Measurements from ENCODE around the gene SENP7. TPM values are rescaled to one million over a fixed set of nuclear protein-coding genes. Genes with fewer than 3 reads are reported as not detected.
A peak's percentile ranks its signal among the peaks of the same experiment; 100 is the strongest.
"Not testable (repeated sequence)": the region's sequence is repeated elsewhere in the genome, so short reads cannot be mapped to it uniquely, and the experiment has no call there.

Gene SENP7, protein sequence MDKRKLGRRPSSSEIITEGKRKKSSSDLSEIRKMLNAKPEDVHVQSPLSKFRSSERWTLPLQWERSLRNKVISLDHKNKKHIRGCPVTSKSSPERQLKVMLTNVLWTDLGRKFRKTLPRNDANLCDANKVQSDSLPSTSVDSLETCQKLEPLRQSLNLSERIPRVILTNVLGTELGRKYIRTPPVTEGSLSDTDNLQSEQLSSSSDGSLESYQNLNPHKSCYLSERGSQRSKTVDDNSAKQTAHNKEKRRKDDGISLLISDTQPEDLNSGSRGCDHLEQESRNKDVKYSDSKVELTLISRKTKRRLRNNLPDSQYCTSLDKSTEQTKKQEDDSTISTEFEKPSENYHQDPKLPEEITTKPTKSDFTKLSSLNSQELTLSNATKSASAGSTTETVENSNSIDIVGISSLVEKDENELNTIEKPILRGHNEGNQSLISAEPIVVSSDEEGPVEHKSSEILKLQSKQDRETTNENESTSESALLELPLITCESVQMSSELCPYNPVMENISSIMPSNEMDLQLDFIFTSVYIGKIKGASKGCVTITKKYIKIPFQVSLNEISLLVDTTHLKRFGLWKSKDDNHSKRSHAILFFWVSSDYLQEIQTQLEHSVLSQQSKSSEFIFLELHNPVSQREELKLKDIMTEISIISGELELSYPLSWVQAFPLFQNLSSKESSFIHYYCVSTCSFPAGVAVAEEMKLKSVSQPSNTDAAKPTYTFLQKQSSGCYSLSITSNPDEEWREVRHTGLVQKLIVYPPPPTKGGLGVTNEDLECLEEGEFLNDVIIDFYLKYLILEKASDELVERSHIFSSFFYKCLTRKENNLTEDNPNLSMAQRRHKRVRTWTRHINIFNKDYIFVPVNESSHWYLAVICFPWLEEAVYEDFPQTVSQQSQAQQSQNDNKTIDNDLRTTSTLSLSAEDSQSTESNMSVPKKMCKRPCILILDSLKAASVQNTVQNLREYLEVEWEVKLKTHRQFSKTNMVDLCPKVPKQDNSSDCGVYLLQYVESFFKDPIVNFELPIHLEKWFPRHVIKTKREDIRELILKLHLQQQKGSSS
- 10 to 100 TPM; 16.1 to 16.8 TPM for total RNA-seq

DNA sequence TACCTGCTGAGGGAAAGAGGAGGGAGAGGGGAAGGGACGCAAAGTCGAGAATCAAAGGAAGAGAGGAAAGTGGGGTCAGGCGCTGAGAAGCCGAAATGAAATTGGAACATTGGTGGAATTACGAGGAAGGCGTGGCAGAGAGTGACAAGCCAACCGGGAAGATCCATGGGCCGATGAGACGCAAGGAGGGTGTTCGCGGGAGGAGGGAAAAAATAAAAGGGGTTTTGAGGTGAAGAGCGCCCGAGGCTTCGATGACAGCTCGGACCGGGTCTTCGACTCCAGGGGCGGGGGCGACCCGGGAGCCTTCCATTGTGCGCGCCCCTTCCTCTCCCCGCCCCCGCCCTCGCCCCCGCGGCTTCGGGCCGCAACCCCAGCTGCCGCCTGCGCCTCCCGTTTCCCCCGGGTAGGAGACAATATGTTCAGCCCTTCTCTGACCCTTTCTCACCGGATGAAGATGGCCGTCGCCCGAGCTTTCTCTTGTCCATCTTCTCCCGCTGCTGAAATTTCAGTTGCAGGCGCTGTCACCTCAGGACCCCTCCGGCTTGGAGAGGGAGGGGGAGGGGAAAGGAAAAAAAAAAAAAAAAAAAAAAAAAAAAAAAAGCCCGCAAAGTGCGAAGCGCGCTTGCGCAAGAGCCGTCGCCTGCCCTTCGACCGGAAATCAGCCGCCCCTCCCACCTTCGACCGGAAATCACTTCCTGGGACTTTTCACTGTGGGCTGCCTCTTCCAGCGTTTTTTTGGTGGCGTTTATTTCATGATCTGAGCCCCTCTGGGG is at the start of gene SENP7:
Gene SENP7, minus strand, starts transcription at position 567 of the 773 bp plus-strand sequence. Its CDS starts 82 bp downstream, at position 485.
- intact Hi-C loops (cut with micrococcal nuclease), result loop anchor here (1.0 to 10.0 kb wide), 7 partner anchors 48 to 1112 kb away; partner anchors contain the start of genes LNP1, PCNP, TFG and TOMM70
- peak within 1 kb of the TSS; percentile 97 for H3K4me3 Mint-ChIP-seq
- H3K36me3 Mint-ChIP-seq (ENCODE audit: low read depth), result peaks cover 8% of the 10 kb centered on the region
- H3K27ac Mint-ChIP-seq, result peak within 1 kb of the TSS; percentile 97
- DNase-seq, result peak; percentile 89
- peaks cover 50% of the 10 kb centered on the region for H3K4me1 Mint-ChIP-seq (ENCODE audit: low read depth)
- CTCF ChIA-PET, result interaction anchor here (1.0 to 1.5 kb wide), 2 partner anchors 9 to 45 kb away, joined by 3 to 4 read pairs; no protein-coding TSS in a partner anchor
- H3K27me3 Mint-ChIP-seq (ENCODE audit: low read depth), result no peaks in the 10 kb centered on the region
- H3K9me3 Mint-ChIP-seq, result no peaks in the 10 kb centered on the region

DNA sequence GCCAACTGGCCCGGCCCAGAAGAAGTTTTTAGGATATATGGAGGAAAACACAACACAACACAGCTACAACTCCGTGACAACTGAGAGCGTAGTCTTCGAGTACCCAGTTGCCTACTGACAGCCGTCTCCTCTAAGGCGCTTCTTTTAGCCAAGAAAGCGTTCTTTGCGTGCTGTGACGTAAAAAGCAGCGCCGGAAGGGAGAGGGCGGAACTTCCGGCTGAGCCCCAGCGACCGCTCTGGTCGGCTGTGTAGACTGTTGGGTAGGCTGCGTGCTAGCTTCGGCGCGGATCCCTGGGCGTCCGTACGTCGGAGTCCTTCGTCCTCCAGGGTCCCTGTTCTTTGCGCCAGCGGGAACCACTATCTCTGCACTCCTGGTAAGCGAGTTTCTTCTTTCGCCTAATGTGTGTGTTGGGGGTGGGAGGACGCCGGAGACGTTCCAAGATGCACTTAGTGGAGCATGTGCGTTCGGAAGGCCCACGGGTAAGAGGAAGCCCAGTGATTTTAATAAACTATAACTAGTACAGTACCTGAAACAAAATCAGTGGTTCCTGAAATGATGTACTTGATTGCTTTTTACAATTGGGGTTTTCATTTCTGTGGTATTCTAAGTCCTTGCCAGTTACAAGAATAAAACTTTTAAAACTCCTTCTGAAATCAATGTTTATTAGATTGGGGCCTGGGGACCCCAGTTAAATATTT is 48.8 kb upstream of the SENP7 start, which contains the start of gene TRMT10C:
Gene TRMT10C, plus strand, starts transcription at position 239 of the 699 bp plus-strand sequence. CDS start 2,914 bp downstream, outside the sequence.
- intact Hi-C loops (cut with micrococcal nuclease), result loop anchor here (1.0 kb wide), 8 partner anchors 13 to 171 kb away; partner anchors contain the start of genes CEP97, PCNP, RPL24 and ZBTB11
- DNase-seq, result peak; percentile 96
- Mint-ChIP-seq H3K27me3 (ENCODE audit: low read depth) (no peaks in the 10 kb centered on the region), H3K27ac (peak within 1 kb of the TSS; percentile 94), H3K4me1 (ENCODE audit: low read depth) (peaks cover 40% of the 10 kb centered on the region), H3K9me3 (no peaks in the 10 kb centered on the region), H3K4me3 (peak within 1 kb of the TSS; percentile 97), H3K36me3 (ENCODE audit: low read depth) (peaks cover 37% of the 10 kb centered on the region)
- CTCF ChIA-PET, result interaction anchor here (0.6 to 1.6 kb wide), 3 partner anchors 8 to 375 kb away, joined by 3 to 6 read pairs (median 3); no protein-coding TSS in a partner anchor

DNA sequence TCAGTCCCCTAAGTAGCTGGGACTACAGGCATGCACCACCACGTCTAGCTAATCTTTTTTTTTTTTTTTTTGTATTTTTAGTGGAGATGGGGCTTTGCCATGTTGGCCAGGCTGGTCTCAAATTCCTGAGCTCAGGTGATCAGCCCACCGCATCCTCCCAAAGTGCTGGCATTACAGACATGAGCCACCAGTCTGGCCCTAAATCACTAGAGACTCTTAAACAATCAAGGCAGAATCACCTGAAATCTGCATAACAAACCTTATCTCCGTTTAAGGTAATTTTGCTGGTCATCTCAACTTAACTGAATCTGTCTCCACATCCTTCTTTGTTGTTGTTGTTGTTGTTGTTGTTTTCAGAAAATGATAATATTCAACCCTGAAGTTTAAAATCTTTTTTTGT is 43.1 kb upstream of the SENP7 start:
- Mint-ChIP-seq H3K27me3 (ENCODE audit: low read depth) (peaks cover 3% of the 10 kb centered on the region), H3K27ac (no peak overlapping the region), H3K36me3 (ENCODE audit: low read depth) (no peaks in the 10 kb centered on the region), H3K9me3 (no peaks in the 10 kb centered on the region), H3K4me1 (ENCODE audit: low read depth) (peaks cover 4% of the 10 kb centered on the region), H3K4me3 (no peak overlapping the region)
- no peak for DNase-seq
- CTCF ChIA-PET, result interaction anchor here (1.2 to 1.9 kb wide), 2 partner anchors 11 to 13 kb away, joined by 3 to 7 read pairs; no protein-coding TSS in a partner anchor
- intact Hi-C loops (cut with micrococcal nuclease), result no loop called here

DNA sequence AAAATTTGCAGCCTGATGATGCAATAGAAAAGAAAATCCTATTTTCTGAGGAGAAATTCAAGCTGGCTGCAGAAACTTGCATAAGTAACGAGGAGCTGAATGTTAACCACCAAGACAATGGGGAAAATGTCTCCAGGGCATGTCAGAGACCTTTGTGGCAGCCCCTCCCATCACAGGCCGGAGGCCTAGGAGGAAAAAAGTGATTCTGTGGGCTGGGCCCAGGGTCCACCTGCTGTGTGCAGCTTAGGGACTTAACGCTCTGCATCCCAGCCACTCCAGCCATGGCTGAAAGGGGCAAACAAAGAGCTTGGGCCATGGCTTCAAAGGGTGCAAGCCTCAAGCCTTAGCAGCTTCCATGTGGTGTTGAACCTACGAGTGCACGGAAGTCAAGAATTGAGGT is 40.4 kb upstream of the SENP7 start:
- CTCF ChIA-PET; H3K4me3 Mint-ChIP-seq; H3K36me3 Mint-ChIP-seq (ENCODE audit: low read depth); H3K27ac Mint-ChIP-seq; H3K27me3 Mint-ChIP-seq (ENCODE audit: low read depth); DNase-seq; H3K4me1 Mint-ChIP-seq (ENCODE audit: low read depth); intact Hi-C loops (cut with micrococcal nuclease); H3K9me3 Mint-ChIP-seq: not testable (repeated sequence)

DNA sequence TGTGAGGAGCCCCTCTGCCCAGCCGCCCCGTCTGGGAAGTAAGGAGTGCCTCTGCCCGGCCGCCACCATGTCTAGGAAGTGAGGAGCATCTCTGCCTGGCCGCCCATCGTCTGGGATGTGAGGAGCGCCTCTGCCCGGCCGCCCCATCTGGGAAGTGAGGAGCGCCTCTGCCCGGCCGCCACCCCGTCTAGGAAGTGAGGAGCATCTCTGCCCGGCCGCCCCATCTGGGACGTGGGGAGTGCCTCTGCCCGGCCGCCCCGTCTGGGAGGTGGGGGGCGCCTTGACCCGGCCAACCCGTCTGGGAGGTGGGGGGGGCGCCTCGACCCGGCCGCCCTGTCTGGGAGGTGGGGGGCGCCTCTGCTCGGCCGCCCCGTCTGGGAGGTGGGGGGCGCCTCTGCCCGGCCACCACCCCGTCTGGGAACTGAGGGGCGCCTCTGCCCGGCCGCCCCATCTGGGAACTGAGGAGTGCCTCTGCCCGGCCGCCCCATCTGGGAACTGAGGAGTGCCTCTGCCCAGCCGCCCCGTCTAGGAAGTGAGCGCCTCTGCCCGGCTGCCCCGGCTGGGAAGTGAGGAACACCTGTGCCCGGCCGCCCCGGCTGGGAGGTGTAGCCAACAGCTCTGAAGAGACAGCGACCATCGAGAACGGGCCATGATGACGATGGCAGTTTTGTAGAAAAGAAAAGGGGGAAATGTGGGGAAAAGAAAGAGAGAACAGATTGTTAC is 38.5 kb upstream of the SENP7 start:
- H3K4me1 Mint-ChIP-seq (ENCODE audit: low read depth); intact Hi-C loops (cut with micrococcal nuclease); DNase-seq; H3K4me3 Mint-ChIP-seq; CTCF ChIA-PET; H3K27me3 Mint-ChIP-seq (ENCODE audit: low read depth); H3K36me3 Mint-ChIP-seq (ENCODE audit: low read depth); H3K9me3 Mint-ChIP-seq; H3K27ac Mint-ChIP-seq: not testable (repeated sequence)

DNA sequence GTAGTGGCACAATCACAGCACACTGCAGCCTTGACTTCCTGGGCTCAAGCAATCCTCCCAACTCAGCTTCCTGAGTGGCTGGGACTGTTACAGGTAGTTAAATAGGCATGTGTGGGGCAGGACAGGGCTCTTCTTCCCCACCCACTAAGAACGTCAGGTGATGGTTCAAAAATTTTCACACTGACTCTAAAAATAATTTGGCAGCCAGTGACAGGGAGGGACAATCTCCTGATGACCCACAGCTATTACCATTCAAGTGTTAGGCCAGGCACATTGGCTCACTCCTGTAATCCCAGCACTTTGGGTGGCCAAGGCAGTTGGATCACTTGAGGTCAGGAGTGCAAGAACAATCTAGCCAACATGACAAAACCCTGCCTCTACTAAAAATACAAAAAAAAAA is 36.5 kb upstream of the SENP7 start:
- CTCF ChIA-PET, result interaction anchor here (0.7 to 0.8 kb wide), 2 partner anchors 19 to 30 kb away, joined by 3 to 5 read pairs; no protein-coding TSS in a partner anchor
- intact Hi-C loops (cut with micrococcal nuclease), result no loop called here
- Mint-ChIP-seq H3K4me3 (no peak overlapping the region), H3K4me1 (ENCODE audit: low read depth) (peaks cover 3% of the 10 kb centered on the region), H3K36me3 (ENCODE audit: low read depth) (no peaks in the 10 kb centered on the region), H3K27me3 (ENCODE audit: low read depth) (no peaks in the 10 kb centered on the region), H3K27ac (no peak overlapping the region), H3K9me3 (no peaks in the 10 kb centered on the region)
- no peak for DNase-seq

DNA sequence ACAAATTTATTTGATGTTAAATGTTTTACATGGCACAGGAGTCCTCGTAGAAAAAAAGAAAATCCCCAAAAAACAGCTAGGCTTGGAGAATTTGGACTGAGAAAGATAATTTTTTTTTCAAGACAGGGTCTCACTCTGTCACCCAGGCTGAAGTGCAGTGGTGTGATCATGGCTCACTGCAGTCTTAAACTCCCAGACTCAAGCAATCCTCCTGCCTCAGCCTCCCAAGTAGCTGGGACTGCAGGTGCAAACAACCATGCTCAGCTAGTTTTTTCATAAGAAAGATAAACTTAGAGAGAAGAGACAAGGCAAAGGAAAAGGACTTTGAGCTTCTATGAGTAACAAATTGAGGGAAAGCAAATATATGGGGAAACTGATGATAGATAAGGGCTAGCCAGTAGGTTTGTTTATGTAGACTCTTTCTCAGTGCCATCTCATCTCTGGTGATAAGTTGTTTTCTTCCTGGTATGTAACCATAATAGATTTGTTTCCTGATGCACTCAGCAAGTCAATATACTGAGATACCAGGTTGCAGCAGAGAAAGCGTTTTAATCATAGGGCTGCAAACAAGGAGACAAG is 35.6 kb upstream of the SENP7 start:
- no peaks in the 10 kb centered on the region for H3K27me3 Mint-ChIP-seq (ENCODE audit: low read depth)
- peaks cover 11% of the 10 kb centered on the region for H3K4me1 Mint-ChIP-seq (ENCODE audit: low read depth)
- H3K4me3 Mint-ChIP-seq, result no peak overlapping the region
- H3K9me3 Mint-ChIP-seq, result no peaks in the 10 kb centered on the region
- intact Hi-C loops (cut with micrococcal nuclease), result no loop called here
- no peak for DNase-seq
- CTCF ChIA-PET, result interaction anchor here (0.8 kb wide), 1 partner anchor 30 kb away, joined by 3 read pairs; no protein-coding TSS in a partner anchor
- no peak overlapping the region for H3K27ac Mint-ChIP-seq
- H3K36me3 Mint-ChIP-seq (ENCODE audit: low read depth), result no peaks in the 10 kb centered on the region

DNA sequence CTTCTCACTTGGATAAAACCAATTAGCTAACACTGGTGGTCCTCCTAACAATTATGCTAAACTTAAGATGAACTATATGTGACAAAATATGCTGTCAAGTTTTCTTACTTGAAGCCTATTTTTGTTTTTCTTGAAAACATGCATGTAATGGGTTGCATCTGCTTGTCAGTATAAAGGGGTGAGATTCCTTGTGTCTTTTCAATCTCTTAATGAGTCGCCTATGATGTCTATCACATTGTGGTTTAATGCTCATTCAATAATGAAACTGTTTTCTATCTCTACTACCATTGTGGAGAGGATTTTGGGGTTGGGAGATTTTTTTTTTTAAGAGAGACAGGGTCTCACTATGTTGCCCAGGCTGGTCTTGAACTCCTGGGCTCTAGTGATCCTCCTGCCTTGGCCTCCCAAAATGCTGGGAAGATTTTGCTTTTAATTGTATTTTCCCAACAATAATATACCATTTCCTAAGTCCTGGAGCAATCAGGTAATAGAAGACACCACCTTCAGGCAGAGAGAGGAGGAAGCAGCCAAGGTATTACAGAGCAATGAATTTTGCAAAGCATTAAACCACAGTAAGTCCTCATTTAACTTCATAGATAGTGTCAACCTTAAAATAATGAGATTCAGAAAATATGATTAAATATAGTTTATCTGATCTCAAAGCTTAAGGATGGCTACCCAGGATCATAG is 31.3 kb upstream of the SENP7 start:
- Mint-ChIP-seq H3K36me3 (ENCODE audit: low read depth) (no peaks in the 10 kb centered on the region), H3K9me3 (peaks cover 5% of the 10 kb centered on the region), H3K27me3 (ENCODE audit: low read depth) (no peaks in the 10 kb centered on the region), H3K4me1 (ENCODE audit: low read depth) (peaks cover 29% of the 10 kb centered on the region), H3K4me3 (no peak overlapping the region), H3K27ac (no peak overlapping the region)
- CTCF ChIA-PET, result interaction anchor here (0.6 to 2.5 kb wide), 4 partner anchors 11 to 414 kb away, joined by 3 to 9 read pairs (median 6); no protein-coding TSS in a partner anchor
- DNase-seq, result no peak
- intact Hi-C loops (cut with micrococcal nuclease), result loop anchor here (1.0 to 2.0 kb wide), 2 partner anchors 78 to 474 kb away; no protein-coding TSS in a partner anchor

DNA sequence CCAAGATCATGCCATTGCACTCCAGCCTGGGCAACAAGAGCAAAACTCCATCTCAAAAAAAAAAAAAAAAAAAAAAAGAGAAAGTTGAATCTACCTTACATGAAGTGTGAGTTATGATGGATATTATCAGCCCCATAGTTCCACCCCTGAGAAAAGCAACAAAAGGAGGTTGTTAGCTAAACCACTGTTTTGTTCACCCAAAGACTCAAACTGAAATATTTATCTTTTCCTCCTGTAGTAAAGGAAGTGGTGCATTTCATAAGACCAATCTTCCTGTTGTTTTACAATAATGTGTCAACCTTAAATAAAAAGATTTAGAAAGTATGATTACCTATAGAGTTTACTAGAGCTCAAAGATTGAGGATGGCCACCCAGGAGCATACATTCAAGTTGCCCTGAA is 29.9 kb upstream of the SENP7 start:
- intact Hi-C loops (cut with micrococcal nuclease), result loop anchor here (1.0 to 2.0 kb wide), 5 partner anchors 11 to 31 kb away; partner anchors contain the start of genes PCNP and TRMT10C
- Mint-ChIP-seq H3K27me3 (ENCODE audit: low read depth) (no peaks in the 10 kb centered on the region), H3K27ac (peak overlapping the region; percentile 68), H3K9me3 (peaks cover 5% of the 10 kb centered on the region), H3K36me3 (ENCODE audit: low read depth) (no peaks in the 10 kb centered on the region), H3K4me3 (no peak overlapping the region), H3K4me1 (ENCODE audit: low read depth) (peaks cover 29% of the 10 kb centered on the region)
- CTCF ChIA-PET, result interaction anchor here (0.9 to 2.5 kb wide), 2 partner anchors 13 to 24 kb away, joined by 3 to 9 read pairs; no protein-coding TSS in a partner anchor
- no peak for DNase-seq

All from activated naive CD4-positive, alpha-beta T cell treated with anti-CD3 and anti-CD28 coated beads for 36 hours (primary cell).